GF-D8 (cell line): ENCODE results near the gene GJC1.

ENCODE experiments used
- DNase-seq: peaks from one replicate; lab custom pipeline; 2025; lab: John Stamatoyannopoulos, UW

The GJC1 gene

GRCh38 chr17:44801880-44802279 lies 28.2 kb downstream of the GJC1 start:
- no peak for DNase-seq

DNA sequence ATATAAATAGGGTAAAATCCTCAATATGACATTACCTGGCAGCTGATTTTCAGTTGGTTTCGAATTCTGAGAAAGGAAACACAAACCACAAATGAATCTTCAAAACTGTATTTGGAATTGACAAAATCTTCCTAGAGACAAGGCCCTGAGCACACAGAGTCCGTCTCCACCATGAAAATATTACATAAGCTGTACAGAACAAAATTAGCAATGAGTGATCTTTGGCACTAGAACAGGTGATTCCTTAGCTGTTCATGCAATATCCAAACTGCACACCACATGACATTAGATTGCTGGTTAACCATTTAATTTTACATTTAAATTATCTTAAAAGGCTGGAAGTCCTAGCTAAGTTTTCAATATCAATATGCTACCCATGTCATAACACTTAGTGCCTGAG lies 31.7 kb downstream of the GJC1 start:
- no peak for DNase-seq

- no peak for DNase-seq
Observed at GRCh38 chr17:44797802-44798201, 32.3 kb downstream of the GJC1 start.

GRCh38 chr17:44796731-44797130 lies 33.4 kb downstream of the GJC1 start:
- no peak for DNase-seq

- no peak for DNase-seq
Observed at GRCh38 chr17:44795928-44796327, 34.2 kb downstream of the GJC1 start.

- no peak for DNase-seq
Observed at GRCh38 chr17:44795421-44795820, 34.7 kb downstream of the GJC1 start.

GRCh38 chr17:44794851-44795413 lies 35.2 kb downstream of the GJC1 start:
- peak; percentile 41 for DNase-seq

DNA sequence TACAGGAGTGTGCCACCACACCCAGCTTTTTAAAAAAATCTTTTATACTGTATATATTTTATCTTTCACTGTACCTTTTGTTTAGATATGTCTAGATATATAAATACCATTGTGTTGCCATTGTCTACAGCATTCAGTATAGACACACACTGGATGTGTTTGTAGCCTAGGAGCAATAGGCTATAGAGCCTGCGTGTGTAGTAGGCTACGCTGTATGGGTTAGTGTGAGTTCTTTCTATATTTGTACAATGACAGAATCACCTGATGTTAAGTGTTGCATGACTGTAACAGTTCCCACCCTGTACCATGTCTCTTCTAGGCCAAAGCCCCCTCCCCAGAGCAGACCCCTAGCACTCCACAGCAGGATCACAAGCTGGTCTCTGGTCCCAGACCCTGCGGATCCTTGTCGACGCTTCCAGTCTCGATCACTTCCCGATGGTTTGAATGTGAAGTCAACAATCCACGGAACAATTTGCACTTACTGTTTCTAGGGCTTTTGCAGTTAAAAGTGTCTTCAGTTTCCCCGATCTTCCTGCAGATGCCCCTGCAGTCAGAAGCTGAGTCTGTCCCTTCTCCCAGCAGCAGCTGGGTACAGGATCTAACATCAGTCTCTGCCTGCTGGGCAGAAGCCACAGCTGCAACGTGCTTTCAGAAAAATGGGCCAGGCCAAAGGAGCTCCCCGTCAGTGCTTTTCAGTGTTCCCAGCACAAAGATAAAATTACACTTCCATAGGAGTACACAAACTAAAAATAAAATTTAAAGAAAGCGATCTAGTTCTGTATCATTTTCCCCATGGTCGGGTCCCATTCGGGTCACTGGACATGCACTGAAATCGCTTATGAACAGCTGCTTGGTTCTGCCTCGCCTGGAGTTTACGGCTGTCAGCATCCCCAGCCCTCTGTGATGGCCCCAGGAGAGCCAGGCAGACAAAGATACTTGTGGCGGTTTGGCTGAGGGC lies 35.9 kb downstream of the GJC1 start:
- no peak for DNase-seq

DNA sequence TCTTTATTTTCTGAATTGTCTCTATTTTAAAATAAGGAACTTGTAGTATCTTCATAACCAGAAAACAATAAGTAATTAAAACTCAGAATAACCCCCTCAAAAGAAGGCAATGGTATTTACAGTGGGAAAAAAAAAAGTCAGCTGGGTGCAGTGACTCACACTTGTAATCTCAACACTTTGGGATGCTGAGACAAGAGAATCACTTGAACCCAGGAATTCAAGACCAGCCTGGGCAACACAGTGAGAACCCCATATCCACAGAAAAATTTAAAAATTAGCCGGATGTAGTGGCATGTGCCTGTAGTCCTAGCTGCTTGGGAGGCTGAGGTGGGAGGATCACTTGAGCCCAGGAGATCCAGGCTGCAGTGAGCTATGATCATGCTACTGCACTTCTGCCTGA lies 37.8 kb downstream of the GJC1 start:
- no peak for DNase-seq

DNA sequence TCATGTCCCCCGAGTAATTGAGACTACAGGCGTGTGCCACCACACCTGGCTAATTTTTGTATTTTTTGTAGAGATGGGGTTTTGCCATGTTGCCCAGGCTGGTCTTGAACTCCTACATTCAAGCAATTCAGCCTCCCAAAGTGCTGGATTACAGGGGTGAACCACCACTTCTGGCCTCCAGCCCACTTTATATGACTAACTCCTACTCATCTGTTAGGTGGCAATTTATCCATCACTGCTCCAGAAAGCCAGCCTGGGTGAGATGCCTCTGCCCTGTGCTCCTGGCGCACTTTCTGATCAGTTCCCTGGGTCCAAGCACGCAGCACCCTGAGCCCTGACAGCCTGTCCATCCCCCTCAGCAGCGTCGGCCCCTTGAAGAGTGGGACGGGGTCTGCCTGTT lies 41.9 kb downstream of the GJC1 start:
- no peak for DNase-seq

GRCh38 chr17:44787271-44787940 lies 42.7 kb downstream of the GJC1 start:
- DNase-seq: no peak

- no peak for DNase-seq
Observed at GRCh38 chr17:44786551-44787081, 43.5 kb downstream of the GJC1 start.

GRCh38 chr17:44785921-44786320 lies 44.2 kb downstream of the GJC1 start:
- DNase-seq: no peak

DNA sequence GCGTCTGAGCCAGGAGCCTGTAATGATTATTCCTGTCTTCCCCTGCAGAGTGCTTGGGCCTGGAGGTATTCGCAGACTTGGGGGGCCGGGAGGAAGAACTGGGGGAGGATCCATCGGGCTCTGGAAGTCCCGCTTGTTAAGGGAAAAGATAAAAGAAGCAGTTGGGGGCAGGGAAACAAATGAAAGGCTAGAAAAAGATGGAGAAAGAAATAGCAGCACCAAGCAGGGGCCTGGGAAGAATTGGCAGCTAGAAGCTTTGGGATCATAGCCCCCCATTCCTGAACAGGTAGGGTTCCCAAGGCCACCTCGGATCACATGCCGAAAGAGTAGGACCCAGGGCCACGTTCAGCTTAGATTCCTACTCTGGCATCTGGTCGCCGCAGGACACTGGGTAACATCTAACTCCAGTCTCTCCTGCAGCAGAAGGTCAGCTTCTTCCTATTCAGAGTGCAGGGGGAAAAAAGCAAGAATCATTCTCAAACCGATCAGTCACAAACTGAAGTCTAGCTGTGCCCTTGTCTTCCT lies 47.7 kb downstream of the GJC1 start:
- no peak for DNase-seq

DNA sequence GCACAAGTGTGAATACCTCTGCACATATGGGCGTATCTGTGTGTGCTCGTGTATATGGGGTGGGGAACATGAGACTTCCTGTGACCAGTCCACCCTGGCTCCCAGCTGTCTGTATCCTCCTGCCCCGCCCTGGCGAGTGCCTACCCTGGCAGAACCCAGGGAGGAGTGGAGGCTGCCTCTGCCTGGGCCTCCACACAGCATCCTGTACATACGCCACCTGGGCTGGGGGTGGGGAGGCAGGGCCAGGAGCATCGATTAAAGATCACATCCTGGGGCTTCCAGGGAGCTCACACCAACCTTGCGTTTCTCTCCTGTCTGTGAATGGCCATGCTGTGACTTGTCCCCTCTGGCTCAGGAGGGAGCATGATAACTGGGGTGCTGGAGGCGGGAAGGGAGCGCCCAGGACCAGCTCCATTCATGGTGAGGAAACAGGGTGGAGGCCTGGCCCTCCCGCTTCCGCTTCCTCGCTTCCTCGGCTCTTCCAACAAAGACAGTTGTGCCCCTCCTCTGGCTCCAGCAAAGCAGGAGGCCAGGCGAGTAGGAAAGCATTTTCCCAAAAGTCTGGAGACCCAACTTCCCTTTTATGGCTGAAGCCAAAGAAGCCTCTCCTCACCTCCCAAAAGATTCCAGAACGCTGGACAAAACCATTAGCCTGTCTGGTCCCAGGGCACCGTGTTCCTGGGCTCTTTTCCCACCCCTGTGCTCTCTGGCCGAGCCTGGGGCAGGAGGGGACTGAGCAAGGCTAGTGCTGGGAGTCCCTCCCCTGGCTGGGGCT lies 48.3 kb downstream of the GJC1 start:
- DNase-seq: no peak

DNA sequence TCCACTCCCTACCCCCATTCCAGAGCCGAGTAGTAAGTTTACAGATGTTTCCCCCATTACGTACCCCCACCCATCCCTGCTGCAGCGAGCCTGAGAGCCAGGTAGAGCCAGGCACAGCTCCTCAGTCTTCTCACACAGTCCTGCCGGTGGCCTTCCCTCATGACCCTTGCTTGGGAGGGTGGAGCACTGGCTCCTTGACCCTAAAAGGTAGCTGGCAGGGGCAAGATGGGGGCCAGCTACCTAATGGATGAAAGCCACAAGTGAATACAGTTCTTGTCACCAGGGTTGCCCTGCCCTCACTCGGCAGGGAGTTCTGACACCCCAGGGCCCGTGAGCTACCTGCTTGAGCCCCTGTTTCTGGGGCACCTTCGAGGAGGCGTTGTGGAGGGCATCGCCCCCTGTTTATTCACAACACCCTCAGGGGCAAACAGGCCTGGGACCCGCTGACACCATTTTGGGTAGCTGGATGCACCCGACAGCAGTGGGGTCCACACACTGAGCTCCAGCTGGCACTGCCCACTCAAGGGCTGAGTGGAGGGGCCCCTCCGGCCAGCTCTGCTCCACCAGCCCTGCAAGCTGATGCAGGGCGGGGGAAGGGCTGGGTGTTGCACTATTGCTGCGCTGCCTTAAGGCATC lies 49.1 kb downstream of the GJC1 start:
- DNase-seq: no peak

- no peak for DNase-seq
Observed at GRCh38 chr17:44780161-44780560, 49.9 kb downstream of the GJC1 start.

- DNase-seq: peak; percentile 5
Observed at GRCh38 chr17:44779211-44780025, 50.7 kb downstream of the GJC1 start.

DNA sequence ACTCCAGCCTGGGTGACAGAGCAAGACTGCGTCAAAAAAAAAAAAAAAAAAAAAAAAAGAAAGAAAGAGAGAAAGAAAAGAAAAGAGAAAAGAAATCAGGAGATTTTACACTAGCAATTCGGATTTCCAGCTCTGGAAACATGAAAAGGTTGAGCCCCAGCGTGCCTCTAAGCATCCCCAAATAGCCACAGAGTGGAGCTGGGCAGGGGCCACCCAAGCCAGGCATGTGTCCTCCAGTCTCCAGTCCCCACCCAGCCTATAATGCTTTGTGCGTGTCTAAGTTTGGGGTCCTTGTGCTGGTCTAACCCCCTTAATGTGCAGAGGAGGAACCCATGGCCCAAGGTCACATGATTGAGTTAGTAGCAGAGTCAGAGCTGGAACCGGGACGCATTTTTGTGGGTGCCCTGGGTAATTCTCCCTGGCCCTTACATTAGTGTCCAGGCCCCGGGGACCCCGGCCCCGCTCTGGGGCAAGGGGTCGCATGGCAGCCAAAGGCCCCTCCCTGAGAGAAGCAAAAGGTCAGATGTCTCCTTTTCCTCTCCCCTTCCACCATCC lies 51.4 kb downstream of the GJC1 start:
- no peak for DNase-seq
